Mononuclear cell (primary cell): ENCODE results near the gene PPP4R4. TPM values are rescaled to one million over a fixed set of nuclear protein-coding genes. Genes with fewer than 3 reads are reported as not detected.
"Not testable (repeated sequence)": the region's sequence is repeated elsewhere in the genome, so short reads cannot be mapped to it uniquely, and the experiment has no call there.

ENCODE experiments used
- H3K27me3 ChIP-seq: 2 replicates; pipeline ENCODE4 v1.6.0; 2011; ENCODE audit warnings: low read length, control low read depth; ENCODE audit not compliant: insufficient read depth
- H3K4me1 ChIP-seq: 2 replicates; pipeline ENCODE4 v1.5.1; 2011; ENCODE audit warnings: mild to moderate bottlenecking, low read length, control low read depth; ENCODE audit not compliant: insufficient read depth
- H3K4me3 ChIP-seq: 2 replicates; pipeline ENCODE4 v1.5.1; 2011; ENCODE audit warnings: mild to moderate bottlenecking, low read length, moderate library complexity
- H3K9me3 ChIP-seq: 2 replicates; pipeline ENCODE4 v1.5.1; 2011; ENCODE audit warnings: low read depth, mild to moderate bottlenecking, control low read depth, low read length
- total RNA-seq: library from RNA; depleted of rRNA; stranded (reverse); fragments of >200 nt; gene quantifications from one replicate; pipeline ENCODE4 v1.2.3, GENCODE V29; 2012

PPP4R4 gene
- total RNA-seq, 1 donor = 0.84 TPM

- Histone ChIP-seq H3K4me1 (no peaks in the 10 kb centered on the region), H3K4me3 (no peak overlapping the region), H3K9me3 (no peaks in the 10 kb centered on the region), H3K27me3 (no peaks in the 10 kb centered on the region)
These were observed 118.4 kb downstream of the PPP4R4 start for GRCh38 chr14:94292526-94292871.

- Histone ChIP-seq H3K4me3 (no peak within 1 kb of the TSS), H3K27me3 (no peaks in the 10 kb centered on the region), H3K9me3 (no peaks in the 10 kb centered on the region), H3K4me1 (no peaks in the 10 kb centered on the region)
These were observed 118.9 kb downstream of the PPP4R4 start, which contains the start of gene SERPINA10 for GRCh38 chr14:94292872-94293577. TSS of gene SERPINA10 (minus strand) at chr14:94293268. CDS start at chr14:94290593, 2,675 bp downstream.

DNA sequence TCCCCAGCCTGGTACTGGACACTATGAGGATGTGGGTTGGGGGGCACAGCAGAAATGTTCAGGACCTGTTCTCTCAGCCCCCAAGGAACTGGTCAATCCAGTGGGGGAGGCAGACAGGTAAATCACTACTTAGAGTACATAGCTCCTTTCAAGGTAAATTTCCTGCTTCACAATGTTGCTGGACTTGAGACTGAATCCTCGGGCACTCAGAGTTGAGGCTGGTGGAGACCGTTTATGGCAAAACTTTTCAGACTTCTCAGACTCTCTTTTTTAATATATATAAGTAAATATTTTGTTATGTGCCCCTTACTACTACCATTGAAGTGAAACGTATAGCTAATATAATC is 119.4 kb downstream of the PPP4R4 start:
- H3K27me3 ChIP-seq = no peaks in the 10 kb centered on the region
- H3K4me1 ChIP-seq = no peaks in the 10 kb centered on the region
- H3K4me3 ChIP-seq = no peak overlapping the region
- no peaks in the 10 kb centered on the region for H3K9me3 ChIP-seq

GRCh38 chr14:94295360-94296180 is 121.4 kb downstream of the PPP4R4 start:
- no peak overlapping the region for H3K4me3 ChIP-seq
- H3K27me3 ChIP-seq = no peaks in the 10 kb centered on the region
- no peaks in the 10 kb centered on the region for H3K4me1 ChIP-seq
- H3K9me3 ChIP-seq = no peaks in the 10 kb centered on the region

- not testable (repeated sequence) for H3K9me3 ChIP-seq, H3K4me1 ChIP-seq, H3K4me3 ChIP-seq, H3K27me3 ChIP-seq
These were observed 122.0 kb downstream of the PPP4R4 start for GRCh38 chr14:94296181-94296545.

DNA sequence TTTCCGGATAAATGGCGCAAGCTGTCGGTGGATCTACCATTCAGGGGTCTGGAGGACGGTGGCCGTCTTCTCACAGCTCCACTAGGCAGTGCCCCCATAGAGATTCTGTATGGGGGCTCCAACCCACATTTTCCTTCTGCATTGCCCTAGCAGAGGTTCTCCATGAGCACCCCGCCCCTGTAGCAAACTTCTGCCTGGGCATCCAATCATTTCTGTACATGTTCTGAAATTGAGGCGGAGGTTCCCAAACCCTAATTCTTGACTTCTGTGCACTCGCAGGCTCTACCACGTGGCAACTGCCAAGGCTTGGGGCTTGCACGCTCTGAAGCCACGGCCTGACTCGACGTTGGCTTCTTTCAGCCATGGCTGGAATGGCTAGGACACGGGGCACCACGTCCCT is 124.0 kb downstream of the PPP4R4 start:
- Histone ChIP-seq H3K9me3 (no peaks in the 10 kb centered on the region), H3K4me3 (no peak overlapping the region), H3K4me1 (no peaks in the 10 kb centered on the region), H3K27me3 (no peaks in the 10 kb centered on the region)

- Histone ChIP-seq H3K4me3 (no peak overlapping the region), H3K4me1 (no peaks in the 10 kb centered on the region), H3K27me3 (no peaks in the 10 kb centered on the region), H3K9me3 (no peaks in the 10 kb centered on the region)
These were observed 129.0 kb downstream of the PPP4R4 start for GRCh38 chr14:94303111-94303510.

DNA sequence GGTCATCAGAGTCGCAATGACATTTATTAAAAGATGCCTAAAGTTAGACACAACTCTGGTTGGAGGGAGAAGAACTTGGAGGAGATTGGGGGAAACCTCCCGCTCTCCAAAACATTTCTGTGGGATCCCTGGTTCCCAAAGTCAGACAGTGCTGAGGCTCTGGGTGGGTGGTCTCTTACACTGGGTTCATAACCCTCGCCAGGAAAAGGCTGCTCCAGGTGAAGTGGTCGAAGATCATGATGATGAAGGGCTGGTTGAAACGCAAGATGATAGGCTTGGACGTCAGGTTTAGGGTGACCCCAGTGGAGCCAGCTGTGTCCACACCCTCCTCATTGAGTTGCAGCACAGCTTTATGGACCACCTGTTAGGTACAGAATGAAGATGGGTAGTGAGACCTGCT is 130.1 kb downstream of the PPP4R4 start:
- Histone ChIP-seq H3K4me1 (no peaks in the 10 kb centered on the region), H3K27me3 (no peaks in the 10 kb centered on the region), H3K4me3 (no peak overlapping the region), H3K9me3 (no peaks in the 10 kb centered on the region)

GRCh38 chr14:94305620-94306019 is 131.5 kb downstream of the PPP4R4 start:
- no peaks in the 10 kb centered on the region for H3K9me3 ChIP-seq
- no peak overlapping the region for H3K4me3 ChIP-seq
- H3K4me1 ChIP-seq = no peaks in the 10 kb centered on the region
- no peaks in the 10 kb centered on the region for H3K27me3 ChIP-seq

- Histone ChIP-seq H3K27me3 (no peaks in the 10 kb centered on the region), H3K9me3 (no peaks in the 10 kb centered on the region), H3K4me3 (no peak overlapping the region), H3K4me1 (no peaks in the 10 kb centered on the region)
These were observed 132.2 kb downstream of the PPP4R4 start for GRCh38 chr14:94306047-94306978.

DNA sequence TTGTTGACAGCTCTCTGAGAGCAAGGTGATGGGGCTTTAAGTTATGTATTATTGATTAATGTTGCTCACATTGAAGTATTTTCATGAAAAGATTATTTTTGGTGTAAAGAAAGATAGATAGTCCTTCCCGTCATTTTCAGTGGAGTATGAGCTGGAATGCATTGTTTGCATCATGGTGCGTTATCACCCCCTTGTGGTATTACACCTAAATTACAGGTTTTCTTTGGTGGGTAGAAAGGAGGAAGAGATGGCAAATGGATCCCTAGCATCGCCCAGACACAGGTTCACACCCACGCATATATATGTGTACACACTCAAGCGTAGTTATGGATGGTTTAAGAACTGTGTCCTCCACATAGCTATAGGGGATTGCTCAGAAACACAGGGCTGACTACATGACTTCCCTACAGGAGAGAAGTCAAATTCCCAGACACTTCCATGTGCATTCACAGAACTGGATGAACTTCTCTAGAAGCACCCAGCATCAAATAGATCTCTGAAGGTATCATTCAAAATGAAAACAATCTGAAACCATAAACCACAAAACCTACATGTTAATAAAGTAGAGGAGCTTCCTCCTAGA is 133.4 kb downstream of the PPP4R4 start:
- Histone ChIP-seq H3K4me1 (no peaks in the 10 kb centered on the region), H3K27me3 (no peaks in the 10 kb centered on the region), H3K9me3 (no peaks in the 10 kb centered on the region), H3K4me3 (no peak overlapping the region)

GRCh38 chr14:94309721-94310120 is 135.6 kb downstream of the PPP4R4 start:
- Histone ChIP-seq H3K9me3 (no peaks in the 10 kb centered on the region), H3K4me1 (no peaks in the 10 kb centered on the region)

DNA sequence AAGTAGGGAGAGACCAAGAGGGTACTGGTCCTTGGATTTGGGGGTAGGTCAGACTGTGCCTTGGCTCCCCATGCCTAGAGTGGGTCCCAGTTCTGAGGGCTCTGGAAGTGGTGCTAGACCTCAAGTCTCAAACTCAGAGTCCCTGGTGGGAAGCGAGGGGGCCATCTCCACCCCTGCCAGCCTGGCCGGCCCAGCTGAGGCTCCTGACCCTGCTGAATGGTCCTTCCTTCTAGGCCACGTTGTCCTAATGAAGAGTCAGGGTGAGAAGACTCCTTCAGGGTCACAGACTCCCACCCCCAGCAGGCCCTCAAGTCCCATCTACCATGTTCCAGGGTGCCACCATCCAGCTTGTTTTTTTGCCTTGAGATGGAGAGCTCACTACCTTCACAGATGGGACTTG is 136.1 kb downstream of the PPP4R4 start:
- Histone ChIP-seq H3K9me3 (no peaks in the 10 kb centered on the region), H3K4me1 (no peaks in the 10 kb centered on the region), H3K4me3 (no peak overlapping the region), H3K27me3 (no peaks in the 10 kb centered on the region)

More at GRCh38 chr14:94309721-94310120, 135.6 kb downstream of the PPP4R4 start:
- Histone ChIP-seq H3K27me3 (no peaks in the 10 kb centered on the region), H3K4me3 (no peak overlapping the region)

DNA sequence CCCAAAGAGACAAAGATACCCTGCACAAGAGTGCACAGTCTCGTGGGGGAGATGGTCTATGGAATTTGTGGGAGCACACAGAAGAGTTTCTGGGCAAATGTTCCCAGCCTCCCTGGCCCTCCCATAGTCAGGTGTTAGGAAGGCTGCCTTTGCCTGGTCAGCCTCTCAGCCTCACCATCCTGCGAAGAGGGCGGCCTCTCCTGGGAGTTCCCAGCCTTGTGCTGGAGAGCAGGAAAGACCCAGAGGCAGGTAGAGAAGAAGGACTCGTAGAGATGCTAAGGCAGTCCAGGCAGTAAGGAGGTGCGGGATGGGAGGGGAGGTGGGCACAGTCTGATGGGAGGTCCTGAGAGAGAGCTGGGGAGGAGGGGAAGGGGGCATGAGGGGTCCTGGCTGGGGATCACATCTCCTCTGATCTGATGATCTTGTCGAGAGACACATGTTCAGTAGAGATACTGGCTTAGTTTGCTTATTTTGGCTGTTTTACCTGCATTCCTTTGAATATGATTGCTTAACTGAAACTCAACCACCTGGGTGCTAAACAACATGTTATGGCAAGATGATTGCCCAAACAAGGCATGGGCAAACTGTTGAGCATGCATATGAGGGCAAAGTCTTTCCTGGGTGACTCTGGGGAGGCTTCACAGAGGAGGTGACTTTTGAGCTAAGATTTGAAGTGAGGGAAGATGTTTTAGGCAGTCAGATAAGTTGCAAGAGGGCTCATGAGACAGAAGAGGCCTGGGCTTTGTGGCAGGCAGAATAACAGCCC is 138.5 kb downstream of the PPP4R4 start:
- no peaks in the 10 kb centered on the region for H3K9me3 ChIP-seq
- H3K27me3 ChIP-seq = no peaks in the 10 kb centered on the region
- no peak overlapping the region for H3K4me3 ChIP-seq
- no peaks in the 10 kb centered on the region for H3K4me1 ChIP-seq
